ENCODE results near the gene CEP85.
A peak's percentile ranks its signal among the peaks of the same experiment; 100 is the strongest.

Gene CEP85

DNA sequence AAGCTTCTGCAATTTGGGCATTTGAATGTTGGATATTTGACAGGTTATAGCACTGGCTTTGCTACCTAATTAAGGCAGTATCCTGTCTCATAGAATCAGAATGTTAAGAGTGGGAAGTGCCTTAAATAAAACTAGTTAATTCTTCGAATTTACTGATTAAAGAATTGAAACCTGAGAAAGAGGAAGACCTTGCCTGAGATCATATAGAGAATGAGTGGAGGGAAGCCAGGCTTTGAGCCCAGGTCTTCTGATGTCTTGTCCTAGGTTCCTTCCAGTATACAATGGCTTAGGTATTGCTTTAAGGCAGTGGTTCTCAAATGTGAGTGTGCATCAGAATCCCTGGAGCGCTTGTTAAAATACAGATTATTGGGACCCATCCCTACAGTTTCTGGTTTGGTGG, 25.0 kb downstream of the CEP85 start:
- DNase-seq (ENCODE audit: low spot score) = no peak
- TF ChIP-seq, protein P1, sequence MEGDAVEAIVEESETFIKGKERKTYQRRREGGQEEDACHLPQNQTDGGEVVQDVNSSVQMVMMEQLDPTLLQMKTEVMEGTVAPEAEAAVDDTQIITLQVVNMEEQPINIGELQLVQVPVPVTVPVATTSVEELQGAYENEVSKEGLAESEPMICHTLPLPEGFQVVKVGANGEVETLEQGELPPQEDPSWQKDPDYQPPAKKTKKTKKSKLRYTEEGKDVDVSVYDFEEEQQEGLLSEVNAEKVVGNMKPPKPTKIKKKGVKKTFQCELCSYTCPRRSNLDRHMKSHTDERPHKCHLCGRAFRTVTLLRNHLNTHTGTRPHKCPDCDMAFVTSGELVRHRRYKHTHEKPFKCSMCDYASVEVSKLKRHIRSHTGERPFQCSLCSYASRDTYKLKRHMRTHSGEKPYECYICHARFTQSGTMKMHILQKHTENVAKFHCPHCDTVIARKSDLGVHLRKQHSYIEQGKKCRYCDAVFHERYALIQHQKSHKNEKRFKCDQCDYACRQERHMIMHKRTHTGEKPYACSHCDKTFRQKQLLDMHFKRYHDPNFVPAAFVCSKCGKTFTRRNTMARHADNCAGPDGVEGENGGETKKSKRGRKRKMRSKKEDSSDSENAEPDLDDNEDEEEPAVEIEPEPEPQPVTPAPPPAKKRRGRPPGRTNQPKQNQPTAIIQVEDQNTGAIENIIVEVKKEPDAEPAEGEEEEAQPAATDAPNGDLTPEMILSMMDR (conservative IDR thresholded peaks at IDR 0.05; ENCODE audit: low read depth) = no peak
- ChIA-PET CTCF (interaction anchor here (0.7 to 0.8 kb wide), 2 partner anchors 9 to 148 kb away, joined by 3 read pairs; partner anchors contain the start of gene PDIK1L), POLR2A (ENCODE audit: low non-redundant PET) (no interaction called here)
- no peak overlapping the region for H3K27ac ChIP-seq

DNA sequence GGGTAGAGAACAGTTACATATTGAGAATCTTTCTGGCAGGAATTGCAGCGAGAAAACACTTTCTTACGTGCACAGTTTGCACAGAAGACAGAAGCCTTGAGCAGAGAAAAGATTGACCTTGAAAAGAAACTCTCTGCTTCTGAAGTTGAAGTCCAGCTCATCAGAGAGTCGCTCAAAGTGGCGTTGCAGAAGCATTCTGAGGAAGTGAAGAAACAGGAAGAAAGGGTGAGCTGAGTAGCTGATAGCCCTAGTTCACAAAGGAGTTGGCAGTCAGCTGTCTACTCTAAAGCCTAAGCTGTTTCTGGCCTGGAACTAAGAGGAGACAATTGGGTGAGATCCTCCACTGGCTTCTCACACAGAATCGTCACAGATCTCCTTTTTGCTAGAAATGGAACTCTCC, 25.6 kb downstream of the CEP85 start:
- ChIA-PET POLR2A (ENCODE audit: low non-redundant PET) (no interaction called here), CTCF (no interaction called here)
- no peak for DNase-seq (ENCODE audit: low spot score)
- TF ChIP-seq, protein P1 (conservative IDR thresholded peaks at IDR 0.05; ENCODE audit: low read depth) = no peak
- H3K27ac ChIP-seq = no peak overlapping the region

DNA sequence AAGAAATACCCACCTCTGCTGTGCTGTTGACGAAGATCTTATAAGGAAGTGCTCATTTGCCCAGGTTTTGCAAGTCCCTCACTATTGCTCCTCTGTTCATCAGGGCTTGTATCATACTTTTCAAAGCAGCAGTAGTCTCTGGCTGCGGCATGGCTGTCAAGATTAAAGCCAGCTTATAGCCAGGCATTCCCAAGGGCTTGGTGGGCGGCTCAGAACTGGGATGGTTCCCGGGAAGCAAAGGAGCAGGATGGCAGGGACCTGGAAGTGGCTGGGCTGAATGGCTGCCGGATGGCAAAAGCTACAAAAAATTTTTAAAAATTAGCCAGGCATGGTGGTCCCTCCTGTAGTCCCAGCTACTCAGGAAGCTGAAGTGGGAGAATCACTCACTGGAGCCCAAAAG, 29.2 kb downstream of the CEP85 start:
- TF ChIP-seq, protein P1 (conservative IDR thresholded peaks at IDR 0.05; ENCODE audit: low read depth) = no peak
- H3K27ac ChIP-seq = no peak overlapping the region
- CTCF ChIA-PET = interaction anchor here (0.6 to 1.2 kb wide), 2 partner anchors 7 to 59 kb away, joined by 3 read pairs; no protein-coding TSS in a partner anchor
- POLR2A ChIA-PET (ENCODE audit: low non-redundant PET) = no interaction called here
- DNase-seq (ENCODE audit: low spot score) = no peak

DNA sequence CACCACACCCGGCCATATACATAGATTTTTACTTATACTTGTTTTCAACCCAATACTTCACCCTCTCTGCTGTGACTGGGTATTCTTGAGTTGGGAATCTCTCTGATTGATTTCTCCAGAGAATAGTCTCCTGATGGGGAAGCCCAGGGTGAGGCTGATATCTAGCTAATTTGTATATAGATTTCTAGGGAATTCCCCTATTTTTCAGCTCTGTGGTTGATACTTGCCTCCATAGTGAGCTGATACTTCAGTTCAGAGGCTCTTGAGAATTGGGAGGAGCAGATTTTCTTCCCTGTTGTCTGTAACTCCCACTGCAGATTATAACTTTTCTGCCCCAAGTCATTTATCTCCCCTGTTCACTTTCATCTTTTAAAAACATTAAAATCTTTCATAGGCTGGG, 31.4 kb downstream of the CEP85 start:
- ChIA-PET POLR2A (ENCODE audit: low non-redundant PET) (no interaction called here), CTCF (interaction anchor here (0.6 to 0.7 kb wide), 2 partner anchors 9 to 617 kb away, joined by 3 to 4 read pairs; no protein-coding TSS in a partner anchor)
- no peak overlapping the region for H3K27ac ChIP-seq
- DNase-seq (ENCODE audit: low spot score) = no peak
- TF ChIP-seq, protein P1 (conservative IDR thresholded peaks at IDR 0.05; ENCODE audit: low read depth) = no peak

DNA sequence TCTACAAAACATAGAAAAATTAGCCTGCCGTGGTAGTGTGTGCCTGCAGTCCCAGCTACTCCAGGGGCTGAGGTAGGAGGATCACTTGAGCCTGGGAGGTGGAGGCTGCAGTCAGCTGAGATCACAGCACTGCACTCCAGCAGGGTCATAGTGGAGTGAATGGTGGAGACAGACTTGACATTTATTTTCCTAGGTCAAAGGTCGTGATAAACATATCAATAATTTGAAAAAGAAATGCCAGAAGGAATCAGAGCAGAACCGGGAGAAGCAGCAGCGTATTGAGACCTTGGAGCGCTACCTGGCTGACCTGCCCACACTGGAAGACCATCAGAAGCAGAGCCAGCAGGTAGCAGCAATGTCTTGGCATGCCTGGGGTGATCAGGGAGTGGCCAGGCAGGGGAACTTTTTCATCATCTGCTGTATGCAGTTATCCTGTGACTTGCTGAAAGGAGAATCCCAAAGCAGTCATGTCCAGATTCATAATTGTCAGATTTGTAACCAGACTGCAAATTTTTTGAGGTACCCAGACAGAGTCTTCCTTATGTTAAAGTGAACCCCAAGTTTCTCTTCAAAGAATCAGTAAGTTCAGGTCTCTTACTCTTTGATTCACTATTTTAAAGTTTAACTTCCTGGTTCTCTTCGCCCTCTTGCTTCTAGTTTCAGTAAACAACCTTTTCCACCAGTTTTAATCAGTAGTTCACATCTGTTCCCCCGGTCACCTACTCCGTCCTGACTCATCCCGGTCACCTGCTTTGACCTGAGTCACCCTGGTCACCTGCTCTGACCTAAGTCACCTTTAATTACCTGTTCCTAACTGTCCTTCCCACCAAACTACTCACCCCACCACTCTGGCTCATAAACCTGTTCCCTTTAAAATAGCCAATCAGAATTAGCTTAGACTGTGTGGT, 34.5 kb downstream of the CEP85 start:
- POLR2A ChIA-PET (ENCODE audit: low non-redundant PET) = no interaction called here
- no peak for DNase-seq (ENCODE audit: low spot score)
- TF ChIP-seq, protein P1 (conservative IDR thresholded peaks at IDR 0.05; ENCODE audit: low read depth) = no peak
- CTCF ChIA-PET = interaction anchor here (0.7 kb wide), 2 partner anchors 10 to 202 kb away, joined by 3 to 6 read pairs; no protein-coding TSS in a partner anchor
- H3K27ac ChIP-seq = peak overlapping the region; percentile 25

DNA sequence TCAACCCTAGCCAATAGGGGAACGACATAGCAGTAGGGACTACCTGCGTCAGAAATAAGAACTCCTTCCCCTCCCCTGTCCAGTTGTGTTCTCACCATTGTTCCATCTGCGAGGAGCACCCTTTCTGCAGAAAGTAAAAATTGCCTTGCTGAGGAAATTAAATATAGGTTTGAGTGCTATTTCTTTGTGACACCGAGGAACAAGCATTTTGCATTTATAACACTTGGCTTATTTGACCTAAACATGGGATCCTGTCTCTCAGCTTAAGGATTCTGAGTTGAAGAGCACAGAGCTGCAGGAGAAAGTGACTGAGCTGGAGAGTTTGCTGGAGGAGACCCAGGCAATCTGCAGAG, 35.2 kb downstream of the CEP85 start:
- no peak overlapping the region for H3K27ac ChIP-seq
- no peak for DNase-seq (ENCODE audit: low spot score)
- TF ChIP-seq, protein P1 (conservative IDR thresholded peaks at IDR 0.05; ENCODE audit: low read depth) = no peak
- POLR2A ChIA-PET (ENCODE audit: low non-redundant PET) = no interaction called here
- CTCF ChIA-PET = interaction anchor here (0.7 kb wide), 1 partner anchor 201 kb away, joined by 6 read pairs; no protein-coding TSS in a partner anchor

Measured in RWPE1 (cell line).